HAP-1 (cell line): ENCODE data around the gene CCDC28A.
"Not testable (repeated sequence)": the region's sequence is repeated elsewhere in the genome, so short reads cannot be mapped to it uniquely, and the experiment has no call there.

ENCODE experiments used
- DNase-seq, 2 experiments: peaks; one replicate each; pipeline ENCODE4 v3.0.0-alpha.2; 2016 to 2020; ENCODE audit warnings: low spot score in 2 of 2
- H3K27me3 ChIP-seq: fragments of 250-450 bp; sonication (Bioruptor Pico); 2 replicates; pipeline ENCODE4 v1.5.1; 2020; ENCODE audit warnings: low read depth, mild to moderate bottlenecking, moderate library complexity
- H3K36me3 ChIP-seq: fragments of 250-450 bp; sonication (Bioruptor Pico); replicated peaks from 2 replicates; pipeline ENCODE4 v1.5.1; 2020; ENCODE audit warnings: mild to moderate bottlenecking
- H3K4me1 ChIP-seq: fragments of 250-450 bp; sonication (Bioruptor Pico); 2 replicates; pipeline ENCODE4 v1.5.1; 2020; ENCODE audit warnings: mild to moderate bottlenecking
- H3K4me3 ChIP-seq: fragments of 250-450 bp; sonication (Bioruptor Pico); 2 replicates; pipeline ENCODE4 v1.5.1; 2020; ENCODE audit warnings: mild to moderate bottlenecking, moderate library complexity
- H3K9me3 ChIP-seq: fragments of 250-450 bp; sonication (Bioruptor Pico); 2 replicates; pipeline ENCODE4 v1.5.1; 2020; ENCODE audit warnings: mild to moderate bottlenecking, moderate library complexity
- in situ Hi-C: fragments of 300-500 bp; cut with MboI; formaldehyde crosslinking; loops from 3 replicates; pipeline ENCODE4 v1.14.3; 2020; ENCODE audit warnings: low sequenced_read_pairs, inconsistent platforms, mixed read lengths

The CCDC28A gene

GRCh38 chr6:138773177-138774091 lies at the start of gene CCDC28A:
TSS of gene CCDC28A (plus strand) at chr6:138773769. CDS start at chr6:138776121, 2,352 bp downstream.
- H3K4me1 ChIP-seq, result peaks cover 5% of the 10 kb centered on the region
- no peaks in the 10 kb centered on the region for H3K9me3 ChIP-seq
- DNase-seq, result peak; percentile 95 to 96
- no peaks in the 10 kb centered on the region for H3K36me3 ChIP-seq
- peak within 1 kb of the TSS; percentile 68 for H3K4me3 ChIP-seq
- in situ Hi-C loops, result no loop called here
- H3K27me3 ChIP-seq, result no peaks in the 10 kb centered on the region

- DNase-seq, result no peak
- in situ Hi-C loops, result no loop called here
- no peak overlapping the region for H3K4me3 ChIP-seq
- no peaks in the 10 kb centered on the region for H3K9me3 ChIP-seq
- peaks cover 20% of the 10 kb centered on the region for H3K4me1 ChIP-seq
- no peaks in the 10 kb centered on the region for H3K36me3 ChIP-seq
- no peaks in the 10 kb centered on the region for H3K27me3 ChIP-seq
Observed at GRCh38 chr6:138724015-138724414, 49.6 kb upstream of the CCDC28A start.

- Histone ChIP-seq H3K4me1 (peaks cover 20% of the 10 kb centered on the region), H3K27me3 (no peaks in the 10 kb centered on the region), H3K9me3 (no peaks in the 10 kb centered on the region; the same call in 1 of the 2 replicates), H3K36me3 (no peaks in the 10 kb centered on the region), H3K4me3 (no peak overlapping the region)
- in situ Hi-C loops, result no loop called here
- DNase-seq, result no peak
Observed at GRCh38 chr6:138726066-138726756, 47.4 kb upstream of the CCDC28A start.

GRCh38 chr6:138726757-138727097 lies 46.8 kb upstream of the CCDC28A start:
- no peak overlapping the region for H3K4me3 ChIP-seq
- H3K27me3 ChIP-seq, result no peaks in the 10 kb centered on the region
- in situ Hi-C loops, result no loop called here
- H3K9me3 ChIP-seq, result no peaks in the 10 kb centered on the region; the same call in 1 of the 2 replicates
- H3K36me3 ChIP-seq, result no peaks in the 10 kb centered on the region
- peak; percentile 48 to 91 for DNase-seq
- peaks cover 20% of the 10 kb centered on the region for H3K4me1 ChIP-seq

- no peaks in the 10 kb centered on the region for H3K27me3 ChIP-seq
- no peak for DNase-seq
- in situ Hi-C loops, result no loop called here
- no peak overlapping the region for H3K4me3 ChIP-seq
- H3K36me3 ChIP-seq, result no peaks in the 10 kb centered on the region
- peaks cover 20% of the 10 kb centered on the region for H3K4me1 ChIP-seq
- no peaks in the 10 kb centered on the region; the same call in 1 of the 2 replicates for H3K9me3 ChIP-seq
Observed at GRCh38 chr6:138727182-138727581, 46.4 kb upstream of the CCDC28A start.

GRCh38 chr6:138728662-138729061 lies 44.9 kb upstream of the CCDC28A start:
- DNase-seq, result no peak
- in situ Hi-C loops, result no loop called here
- Histone ChIP-seq H3K4me1 (peaks cover 15% of the 10 kb centered on the region), H3K4me3 (no peak overlapping the region), H3K36me3 (no peaks in the 10 kb centered on the region), H3K27me3 (no peaks in the 10 kb centered on the region), H3K9me3 (no peaks in the 10 kb centered on the region; the same call in 1 of the 2 replicates)

- DNase-seq, in situ Hi-C loops, H3K4me3 ChIP-seq, H3K36me3 ChIP-seq, H3K9me3 ChIP-seq, H3K27me3 ChIP-seq: not testable (repeated sequence)
- H3K4me1 ChIP-seq, result peaks cover 10% of the 10 kb centered on the region
Observed at GRCh38 chr6:138730037-138730436, 43.5 kb upstream of the CCDC28A start.

GRCh38 chr6:138734585-138734984 lies 39.0 kb upstream of the CCDC28A start:
- Histone ChIP-seq H3K4me3 (no peak overlapping the region), H3K4me1 (peaks cover 5% of the 10 kb centered on the region), H3K36me3 (no peaks in the 10 kb centered on the region), H3K27me3 (no peaks in the 10 kb centered on the region), H3K9me3 (no peaks in the 10 kb centered on the region; the same call in 1 of the 2 replicates)
- DNase-seq, result no peak
- in situ Hi-C loops, result no loop called here

- Histone ChIP-seq H3K27me3 (no peaks in the 10 kb centered on the region), H3K4me3 (no peak overlapping the region), H3K36me3 (no peaks in the 10 kb centered on the region), H3K9me3 (no peaks in the 10 kb centered on the region), H3K4me1 (peaks cover 5% of the 10 kb centered on the region)
- in situ Hi-C loops, result no loop called here
- no peak for DNase-seq
Observed at GRCh38 chr6:138736640-138737039, 36.9 kb upstream of the CCDC28A start.

- Histone ChIP-seq H3K4me1 (no peaks in the 10 kb centered on the region), H3K36me3 (no peaks in the 10 kb centered on the region), H3K4me3 (no peak overlapping the region), H3K9me3 (no peaks in the 10 kb centered on the region), H3K27me3 (no peaks in the 10 kb centered on the region)
- in situ Hi-C loops, result loop anchor here (10.0 kb wide), 1 partner anchor 637 kb away; no protein-coding TSS in a partner anchor
- peak; percentile 18 to 21 for DNase-seq
Observed at GRCh38 chr6:138752017-138752416, 21.6 kb upstream of the CCDC28A start.

GRCh38 chr6:138757136-138757535 lies 16.4 kb upstream of the CCDC28A start:
- in situ Hi-C loops, result loop anchor here (10.0 kb wide), 1 partner anchor 642 kb away; no protein-coding TSS in a partner anchor
- Histone ChIP-seq H3K9me3 (no peaks in the 10 kb centered on the region), H3K4me1 (no peaks in the 10 kb centered on the region), H3K4me3 (no peak overlapping the region), H3K27me3 (no peaks in the 10 kb centered on the region), H3K36me3 (no peaks in the 10 kb centered on the region)
- no peak for DNase-seq

- H3K27me3 ChIP-seq, result no peaks in the 10 kb centered on the region
- in situ Hi-C loops, result loop anchor here (10.0 kb wide), 1 partner anchor 331 kb away; no protein-coding TSS in a partner anchor
- DNase-seq, result peak in 1 of 2 experiments; percentile 53
- no peak overlapping the region for H3K4me3 ChIP-seq
- no peaks in the 10 kb centered on the region for H3K9me3 ChIP-seq
- H3K36me3 ChIP-seq, result no peaks in the 10 kb centered on the region
- H3K4me1 ChIP-seq, result no peaks in the 10 kb centered on the region
Observed at GRCh38 chr6:138765896-138766655, 7.5 kb upstream of the CCDC28A start.

- in situ Hi-C loops, result loop anchor here (10.0 kb wide), 1 partner anchor 334 kb away; no protein-coding TSS in a partner anchor
- no peaks in the 10 kb centered on the region for H3K9me3 ChIP-seq
- H3K36me3 ChIP-seq, result no peaks in the 10 kb centered on the region
- H3K4me1 ChIP-seq, result peaks cover 5% of the 10 kb centered on the region
- DNase-seq, result no peak
- H3K27me3 ChIP-seq, result no peaks in the 10 kb centered on the region
- no peak overlapping the region for H3K4me3 ChIP-seq
Observed at GRCh38 chr6:138769102-138769676, 4.4 kb upstream of the CCDC28A start.
